ENCODE measurements around the gene PPP1R36. TPM values are rescaled to one million over a fixed set of nuclear protein-coding genes. Genes with fewer than 3 reads are reported as not detected.

PPP1R36 gene
- total and polyA plus RNA-seq, 2 of the 4 experiments (the other 2 are of a cell fraction), result 0.15 to 0.54 TPM

- no peak overlapping the region for H3K4me2 ChIP-seq (ENCODE audit: low read depth, low read length)
- CTCF ChIA-PET, result interaction anchor here (0.6 to 1.7 kb wide), 5 partner anchors 9 to 140 kb away, joined by 3 to 8 read pairs (median 4); no protein-coding TSS in a partner anchor
- TF ChIP-seq CHD1 (IDR thresholded peaks at IDR 0.05; ENCODE audit: low read depth, low read length) (no peak), RAD21 (IDR thresholded peaks at IDR 0.05; ENCODE audit: low read length) (peak; percentile 56), USF2 (IDR thresholded peaks at IDR 0.05; ENCODE audit: low read depth, low read length) (no peak), MAFK (IDR thresholded peaks at IDR 0.05; ENCODE audit: low read depth, low read length) (no peak), SMC3 (IDR thresholded peaks at IDR 0.05; ENCODE audit: low read depth, low read length) (peak; percentile 58), MAZ (IDR thresholded peaks at IDR 0.05; ENCODE audit: borderline replicate concordance, low read depth, low read length) (no peak), RCOR1 (IDR thresholded peaks at IDR 0.05; ENCODE audit: insufficient replicate concordance, low read length) (no peak), MXI1 (IDR thresholded peaks at IDR 0.05; ENCODE audit: borderline replicate concordance, low read depth, low read length) (peak; percentile 17; the same call in 1 of the 2 replicates), RFX5 (IDR thresholded peaks at IDR 0.05; ENCODE audit: low read depth, low read length) (no peak), BHLHE40 (IDR thresholded peaks at IDR 0.05; ENCODE audit: low read depth, low read length) (no peak), FOS (IDR thresholded peaks at IDR 0.05; ENCODE audit: low read depth, low read length) (no peak), CTCF (conservative IDR thresholded peaks at IDR 0.05; ENCODE audit: low read depth, low read length) (peak; percentile 81), POLR2A (IDR thresholded peaks at IDR 0.05; ENCODE audit: low read depth, low read length) (0 out of 2 replicates have a peak, but pooled peaks have one; percentile 18), ELK1 (IDR thresholded peaks at IDR 0.05; ENCODE audit: borderline replicate concordance, low read depth, low read length) (no peak)
These were observed 38.7 kb upstream of the PPP1R36 start for GRCh38 chr14:64510825-64511671.

More at GRCh38 chr14:64510825-64511671, 38.7 kb upstream of the PPP1R36 start:
- H3K18ac ChIP-seq (ENCODE audit: low read depth, low read length), result no peak overlapping the region
- H3K23ac ChIP-seq (ENCODE audit: low read depth, low read length), result 0 out of 2 replicates have a peak overlapping the region, but pooled peaks have one; percentile 60
- no peaks in the 10 kb centered on the region for H3K9me3 ChIP-seq (ENCODE audit: control insufficient read depth, insufficient read depth, low read length)
- H3K36me3 ChIP-seq (ENCODE audit: control insufficient read depth, insufficient read depth, low read length), result no peaks in the 10 kb centered on the region
- DNase-seq, result peak; percentile 73
- POLR2A ChIA-PET (ENCODE audit: unreplicated experiment), result no interaction called here
- H4K8ac ChIP-seq (ENCODE audit: low read depth in 2 of 2, low read length in 2 of 2), result no peak overlapping the region
- no peak overlapping the region for H2BK20ac ChIP-seq (ENCODE audit: low read depth, low read length)
- no peak overlapping the region for H3K56ac ChIP-seq (ENCODE audit: extremely low read depth, insufficient read depth, low read length)
- no peak overlapping the region for H4K91ac ChIP-seq (ENCODE audit: insufficient read depth, low read depth, low read length)
- H2BK120ac ChIP-seq (ENCODE audit: low read depth, low read length), result no peak overlapping the region
- H3K9ac ChIP-seq (ENCODE audit: low read depth, low read length), result no peak overlapping the region
- dilution Hi-C loops (cut with HindIII; ENCODE audit: low sequenced_read_pairs, unreplicated experiment) (no loop called here), in situ Hi-C loops (cut with MboI; ENCODE audit: low sequenced_read_pairs) (no loop called here), intact Hi-C loops (cut with micrococcal nuclease) (loop anchor here (5.0 kb wide), 1 partner anchor 381 kb away; no protein-coding TSS in a partner anchor)
- no peak overlapping the region for H3K4ac ChIP-seq (ENCODE audit: low read depth, low read length)
- no TSS peak for BruUV-seq (replicated peaks)
- H3K4me1 ChIP-seq (ENCODE audit: control insufficient read depth, insufficient read depth, low read length), result peaks cover 7% of the 10 kb centered on the region
- no peak overlapping the region for H2AK9ac ChIP-seq (replicated peaks; ENCODE audit: low read depth, low read length, poor library complexity)
- H2AK5ac ChIP-seq (ENCODE audit: low read depth, low read length), result no peak overlapping the region
- H2BK5ac ChIP-seq (ENCODE audit: low read depth, low read length, poor library complexity, severe bottlenecking), result no peak overlapping the region
- peak; percentile 64 for ATAC-seq (ENCODE audit: low read depth)
- H3K27ac ChIP-seq (ENCODE audit: insufficient read depth, low read length), result no peak overlapping the region
- no CpG with 5 or more reads among the region's 4 CpGs for whole genome bisulfite sequencing, 2 experiments (ENCODE audit: extremely low coverage in 2 of 2, insufficient read length in 1 of 2)
- H3K4me3 ChIP-seq (ENCODE audit: insufficient read depth, low read depth, low read length), result no peak overlapping the region
- H4K20me1 ChIP-seq (ENCODE audit: insufficient read depth, low read length), result peaks cover 93% of the 10 kb centered on the region
- no peak overlapping the region for H3K14ac ChIP-seq (replicated peaks; ENCODE audit: low read depth, low read length)
- H3K9me1 ChIP-seq (ENCODE audit: insufficient read depth, low read length), result peaks cover 12% of the 10 kb centered on the region
- peaks cover 0 to 64% of the 10 kb centered on the region in 2 experiments; a peak in 3 of 4 replicates for H3K79me1 ChIP-seq (ENCODE audit: low read depth in 1 of 2, low read length in 2 of 2)
- H2AFZ ChIP-seq (replicated peaks; ENCODE audit: low read length, poor library complexity), result no peak overlapping the region
- no peak overlapping the region for H4K5ac ChIP-seq (ENCODE audit: low read depth, low read length)
- H3K27me3 ChIP-seq (ENCODE audit: control insufficient read depth, insufficient read depth, low read length), result no peaks in the 10 kb centered on the region
- no peak overlapping the region for H2BK15ac ChIP-seq (ENCODE audit: low read depth, low read length)
